ENCODE measurements around the gene PPIE.
A peak's percentile ranks its signal among the peaks of the same experiment; 100 is the strongest.

PPIE gene

GRCh38 chr1:39735731-39736130 is 3.0 kb upstream of the PPIE start:
- ATAC-seq (ENCODE audit: insufficient read depth, low read depth) (no peak), DNase-seq (no peak)
- Histone ChIP-seq H3K27me3 (ENCODE audit: insufficient read depth, low read length, poor library complexity) (peaks cover 16% of the 10 kb centered on the region), H3K4me1 (ENCODE audit: insufficient read depth, low read length) (peaks cover 22% of the 10 kb centered on the region), H3K4me2 (ENCODE audit: insufficient read depth, low read length) (no peak overlapping the region), H3K27ac (ENCODE audit: low read length) (no peak overlapping the region), H3K4me3 (ENCODE audit: low read depth in 1 of 2, low read length in 2 of 2) (no peak overlapping the region), H3K9me3 (ENCODE audit: insufficient read depth, low read length, severe bottlenecking) (no peaks in the 10 kb centered on the region), H2AFZ (ENCODE audit: low read depth, low read length) (no peak overlapping the region; the same call in 1 of the 2 replicates), H3K79me2 (ENCODE audit: insufficient read depth, low read length) (peaks cover 7% of the 10 kb centered on the region; the same call in 1 of the 2 replicates), H3K9ac (ENCODE audit: low read depth, low read length) (no peak overlapping the region), H3K36me3 (ENCODE audit: insufficient read depth, low read length) (no peaks in the 10 kb centered on the region), H4K20me1 (ENCODE audit: insufficient read depth, low read length) (no peaks in the 10 kb centered on the region)
- TF ChIP-seq EZH2 (IDR thresholded peaks at IDR 0.05; ENCODE audit: borderline replicate concordance, low read depth, low read length, severe bottlenecking) (no peak), CTCF (IDR thresholded peaks at IDR 0.05; ENCODE audit: borderline replicate concordance, extremely low read depth, low read length, poor library complexity, severe bottlenecking) (no peak)

- H3K4me3 ChIP-seq (ENCODE audit: low read depth in 1 of 2, low read length in 2 of 2): no peak overlapping the region
- no peak overlapping the region for H2AFZ ChIP-seq (ENCODE audit: low read depth, low read length)
- ATAC-seq (ENCODE audit: insufficient read depth, low read depth) (no peak), DNase-seq (no peak)
- peaks cover 13% of the 10 kb centered on the region for H3K27me3 ChIP-seq (ENCODE audit: insufficient read depth, low read length, poor library complexity)
- H3K9ac ChIP-seq (ENCODE audit: low read depth, low read length): no peak overlapping the region
- H3K36me3 ChIP-seq (ENCODE audit: insufficient read depth, low read length): peaks cover 7% of the 10 kb centered on the region
- no peak overlapping the region for H3K27ac ChIP-seq (ENCODE audit: low read length)
- H3K79me2 ChIP-seq (ENCODE audit: insufficient read depth, low read length): peaks cover 7% of the 10 kb centered on the region; the same call in 1 of the 2 replicates
- TF ChIP-seq EZH2 (IDR thresholded peaks at IDR 0.05; ENCODE audit: borderline replicate concordance, low read depth, low read length, severe bottlenecking) (no peak), CTCF (IDR thresholded peaks at IDR 0.05; ENCODE audit: borderline replicate concordance, extremely low read depth, low read length, poor library complexity, severe bottlenecking) (no peak)
- no peaks in the 10 kb centered on the region for H4K20me1 ChIP-seq (ENCODE audit: insufficient read depth, low read length)
- no peaks in the 10 kb centered on the region for H3K9me3 ChIP-seq (ENCODE audit: insufficient read depth, low read length, severe bottlenecking)
- peaks cover 22% of the 10 kb centered on the region for H3K4me1 ChIP-seq (ENCODE audit: insufficient read depth, low read length)
- 0 out of 2 replicates have a peak overlapping the region, but pooled peaks have one; percentile 49 for H3K4me2 ChIP-seq (ENCODE audit: insufficient read depth, low read length)
Observed at GRCh38 chr1:39737546-39738169, 1.0 kb upstream of the PPIE start.

- Histone ChIP-seq H4K20me1 (ENCODE audit: insufficient read depth, low read length) (peaks cover 4% of the 10 kb centered on the region; the same call in 1 of the 2 replicates), H3K9ac (ENCODE audit: low read depth, low read length) (no peak overlapping the region), H3K4me1 (ENCODE audit: insufficient read depth, low read length) (peaks cover 4% of the 10 kb centered on the region), H3K27me3 (ENCODE audit: insufficient read depth, low read length, poor library complexity) (no peaks in the 10 kb centered on the region), H3K4me3 (ENCODE audit: low read depth in 1 of 2, low read length in 2 of 2) (no peak overlapping the region), H3K79me2 (ENCODE audit: insufficient read depth, low read length) (no peaks in the 10 kb centered on the region), H3K9me3 (ENCODE audit: insufficient read depth, low read length, severe bottlenecking) (no peaks in the 10 kb centered on the region), H2AFZ (ENCODE audit: low read depth, low read length) (no peak overlapping the region), H3K36me3 (ENCODE audit: insufficient read depth, low read length) (peaks cover 44% of the 10 kb centered on the region), H3K4me2 (ENCODE audit: insufficient read depth, low read length) (no peak overlapping the region), H3K27ac (ENCODE audit: low read length) (no peak overlapping the region)
- ATAC-seq (ENCODE audit: insufficient read depth, low read depth) (no peak), DNase-seq (no peak)
- no peak for TF ChIP-seq EZH2 (IDR thresholded peaks at IDR 0.05; ENCODE audit: borderline replicate concordance, low read depth, low read length, severe bottlenecking)
- TF ChIP-seq CTCF (IDR thresholded peaks at IDR 0.05; ENCODE audit: borderline replicate concordance, extremely low read depth, low read length, poor library complexity, severe bottlenecking): no peak
Observed at GRCh38 chr1:39745016-39745670, 6.5 kb downstream of the PPIE start.
